ENCODE results near the gene ZFP14.

ZFP14 gene

DNA sequence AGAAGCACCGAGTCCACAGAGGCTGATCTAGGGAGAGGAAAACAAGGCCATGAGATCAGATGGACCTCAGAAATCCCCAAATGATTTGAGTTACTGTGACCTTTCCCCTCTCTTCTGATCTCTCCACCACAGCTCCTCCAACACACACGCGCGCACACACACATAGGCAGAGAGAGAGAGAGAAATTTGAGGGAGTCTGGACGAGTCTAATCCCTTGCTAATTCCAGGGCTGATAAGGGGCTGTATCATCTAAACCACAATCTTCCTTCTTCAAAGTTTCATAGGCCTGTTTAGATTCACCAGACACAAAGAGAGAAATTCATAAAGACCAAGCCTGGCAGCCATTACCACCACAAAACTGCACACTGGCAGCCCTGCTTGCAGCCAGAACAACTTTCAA lies 30.8 kb upstream of the ZFP14 start:
- no peak for DNase-seq (ENCODE audit: low read depth)
- TF ChIP-seq, protein P1, sequence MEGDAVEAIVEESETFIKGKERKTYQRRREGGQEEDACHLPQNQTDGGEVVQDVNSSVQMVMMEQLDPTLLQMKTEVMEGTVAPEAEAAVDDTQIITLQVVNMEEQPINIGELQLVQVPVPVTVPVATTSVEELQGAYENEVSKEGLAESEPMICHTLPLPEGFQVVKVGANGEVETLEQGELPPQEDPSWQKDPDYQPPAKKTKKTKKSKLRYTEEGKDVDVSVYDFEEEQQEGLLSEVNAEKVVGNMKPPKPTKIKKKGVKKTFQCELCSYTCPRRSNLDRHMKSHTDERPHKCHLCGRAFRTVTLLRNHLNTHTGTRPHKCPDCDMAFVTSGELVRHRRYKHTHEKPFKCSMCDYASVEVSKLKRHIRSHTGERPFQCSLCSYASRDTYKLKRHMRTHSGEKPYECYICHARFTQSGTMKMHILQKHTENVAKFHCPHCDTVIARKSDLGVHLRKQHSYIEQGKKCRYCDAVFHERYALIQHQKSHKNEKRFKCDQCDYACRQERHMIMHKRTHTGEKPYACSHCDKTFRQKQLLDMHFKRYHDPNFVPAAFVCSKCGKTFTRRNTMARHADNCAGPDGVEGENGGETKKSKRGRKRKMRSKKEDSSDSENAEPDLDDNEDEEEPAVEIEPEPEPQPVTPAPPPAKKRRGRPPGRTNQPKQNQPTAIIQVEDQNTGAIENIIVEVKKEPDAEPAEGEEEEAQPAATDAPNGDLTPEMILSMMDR (IDR thresholded peaks at IDR 0.05; ENCODE audit: low read length, missing control alignments): no peak
- no peak overlapping the region for H3K4me3 ChIP-seq (replicated peaks; ENCODE audit: low read depth, low read length)

DNA sequence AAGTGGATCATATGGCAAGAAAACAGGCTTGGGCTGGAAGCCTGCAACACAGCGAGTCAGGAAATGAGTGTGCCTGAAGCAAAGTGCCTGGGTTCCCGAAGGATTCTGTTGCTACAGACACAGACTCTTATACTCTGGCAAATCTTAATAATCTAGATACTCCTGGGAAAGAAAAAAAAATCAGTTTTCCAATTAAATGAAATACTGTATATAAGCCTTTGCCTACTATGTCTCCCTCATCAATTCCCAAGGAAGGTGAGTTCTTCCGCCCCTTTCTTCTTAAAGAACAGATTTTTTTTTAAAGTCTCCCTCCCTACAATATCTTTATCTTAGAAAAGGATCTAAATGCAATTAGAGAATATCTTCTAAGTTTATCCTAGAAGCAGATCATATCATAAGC lies 29.1 kb upstream of the ZFP14 start:
- TF ChIP-seq, protein P1 (IDR thresholded peaks at IDR 0.05; ENCODE audit: low read length, missing control alignments): no peak
- H3K4me3 ChIP-seq (replicated peaks; ENCODE audit: low read depth, low read length): no peak overlapping the region
- no peak for DNase-seq (ENCODE audit: low read depth)

DNA sequence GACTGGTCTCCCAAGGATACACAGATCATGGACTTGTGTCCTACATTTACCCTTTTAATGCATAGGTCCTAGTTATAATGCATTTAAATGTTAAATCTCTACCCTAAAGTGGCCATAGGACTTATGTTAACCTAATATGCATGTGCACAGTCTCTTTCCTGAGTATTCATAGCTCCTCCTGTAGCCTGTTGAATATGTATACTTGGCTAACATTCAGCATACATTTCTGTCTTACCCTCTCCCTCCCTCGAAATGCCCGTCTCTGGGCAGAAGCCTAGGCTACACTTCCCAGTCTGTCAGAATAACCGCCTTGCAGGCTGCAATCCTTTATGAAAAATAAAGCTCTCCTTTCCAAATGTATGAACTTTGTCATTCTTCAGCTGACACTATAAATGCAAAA lies 25.5 kb upstream of the ZFP14 start:
- TF ChIP-seq, protein P1 (IDR thresholded peaks at IDR 0.05; ENCODE audit: low read length, missing control alignments): no peak
- no peak for DNase-seq (ENCODE audit: low read depth)
- no peak overlapping the region for H3K4me3 ChIP-seq (replicated peaks; ENCODE audit: low read depth, low read length)

DNA sequence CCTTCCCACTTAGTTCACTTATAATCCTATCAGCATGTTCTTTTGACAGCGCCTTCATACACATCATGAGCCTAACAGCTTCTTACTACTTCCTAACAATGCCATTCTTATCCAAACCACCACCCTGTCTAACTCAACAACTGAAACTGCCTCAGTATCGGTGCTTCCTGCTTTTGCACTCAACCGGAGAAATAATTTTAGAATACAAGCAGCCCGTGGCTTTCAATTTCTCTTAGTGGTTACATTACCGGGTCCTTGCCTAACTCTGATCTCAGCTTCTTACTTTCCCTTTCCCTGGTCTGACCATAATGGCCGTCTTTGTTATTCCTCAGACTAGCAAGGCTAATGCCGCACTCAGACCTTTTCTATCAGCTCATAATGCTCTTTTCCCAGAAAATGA lies 22.5 kb upstream of the ZFP14 start:
- DNase-seq (ENCODE audit: low read depth): no peak
- TF ChIP-seq, protein P1 (IDR thresholded peaks at IDR 0.05; ENCODE audit: low read length, missing control alignments): no peak
- no peak overlapping the region for H3K4me3 ChIP-seq (replicated peaks; ENCODE audit: low read depth, low read length)

DNA sequence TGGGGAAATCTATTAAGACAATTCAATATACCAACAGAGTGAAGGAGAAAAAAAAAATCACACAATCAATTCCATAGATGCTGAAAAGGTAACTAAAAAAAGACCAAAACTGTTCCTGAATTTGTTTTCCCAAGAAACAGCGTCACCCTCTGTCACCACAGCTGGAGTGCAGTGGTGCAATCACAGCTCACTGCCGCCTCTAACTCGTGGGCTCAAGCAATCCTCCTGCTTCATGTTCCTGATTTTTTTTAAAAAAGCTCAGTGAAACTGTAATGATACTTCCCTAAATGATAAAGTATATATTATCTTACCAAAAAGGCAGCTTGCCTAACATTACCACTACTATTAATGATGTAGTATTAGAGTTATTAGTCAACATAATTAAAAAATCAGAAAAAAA lies 19.6 kb upstream of the ZFP14 start:
- DNase-seq (ENCODE audit: low read depth): no peak
- no peak overlapping the region for H3K4me3 ChIP-seq (replicated peaks; ENCODE audit: low read depth, low read length)
- TF ChIP-seq, protein P1 (IDR thresholded peaks at IDR 0.05; ENCODE audit: low read length, missing control alignments): no peak

DNA sequence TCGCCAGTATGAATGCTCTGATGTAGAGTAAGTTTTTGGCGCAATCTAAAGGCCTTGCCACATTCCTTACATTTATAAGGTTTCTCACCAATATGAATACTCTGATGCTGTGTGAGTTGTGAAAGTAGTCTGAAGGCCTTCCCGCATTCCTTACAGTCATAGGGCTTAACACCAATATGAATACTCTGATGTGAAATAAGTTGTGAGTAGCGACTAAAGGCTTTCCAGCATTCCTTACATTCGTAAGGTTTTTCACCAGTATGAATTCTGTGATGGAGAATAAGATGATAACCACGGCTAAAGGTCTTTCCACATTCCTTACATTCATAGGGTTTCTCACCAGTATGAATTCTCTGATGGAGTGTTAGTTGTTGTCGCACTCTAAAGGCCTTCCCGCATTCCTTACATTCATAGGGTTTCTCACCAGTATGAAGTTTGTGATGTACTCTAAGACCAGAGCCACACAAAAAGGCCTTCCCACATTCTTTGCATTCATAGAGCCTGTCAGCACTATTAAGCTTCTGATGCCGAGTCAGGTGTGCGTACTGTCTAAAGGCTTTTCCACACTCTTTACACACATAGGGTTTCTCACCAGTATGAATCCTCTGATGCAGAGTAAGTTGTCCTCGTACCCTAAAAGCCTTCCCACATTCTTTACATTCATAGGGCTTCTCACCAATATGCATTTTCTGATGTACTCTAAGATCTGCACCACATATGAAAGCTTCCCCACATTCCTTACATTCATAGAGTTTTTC lies 14.1 kb upstream of the ZFP14 start:
- no peak for DNase-seq (ENCODE audit: low read depth)
- H3K4me3 ChIP-seq (replicated peaks; ENCODE audit: low read depth, low read length): no peak overlapping the region
- TF ChIP-seq, protein P1 (IDR thresholded peaks at IDR 0.05; ENCODE audit: low read length, missing control alignments): no peak

DNA sequence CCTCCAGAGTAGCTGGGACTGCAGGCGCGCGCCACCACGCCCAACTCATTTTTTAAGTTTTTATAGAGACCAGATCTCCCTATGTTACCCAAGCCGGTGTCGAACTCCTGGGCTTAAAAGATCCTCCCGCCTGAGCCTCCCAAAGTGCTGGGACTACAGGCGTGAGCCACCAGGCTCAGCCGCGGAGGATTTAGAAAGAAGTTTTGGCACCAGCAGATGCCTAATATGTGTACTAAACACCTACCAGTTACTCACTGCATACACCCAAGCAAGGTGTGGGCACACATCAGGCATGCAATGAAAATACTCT lies 464 bp upstream of the ZFP14 start:
- TF ChIP-seq, protein P1 (IDR thresholded peaks at IDR 0.05; ENCODE audit: low read length, missing control alignments): no peak
- H3K4me3 ChIP-seq (replicated peaks; ENCODE audit: low read depth, low read length): peak overlapping the region; percentile 84
- DNase-seq (ENCODE audit: low read depth): no peak
